Measurements from ENCODE around the gene SEMA3D. TPM values are rescaled to one million over a fixed set of nuclear protein-coding genes. Genes with fewer than 3 reads are reported as not detected.

SEMA3D gene
- total RNA-seq, 2 donors from 2014 or later, result not detected

DNA sequence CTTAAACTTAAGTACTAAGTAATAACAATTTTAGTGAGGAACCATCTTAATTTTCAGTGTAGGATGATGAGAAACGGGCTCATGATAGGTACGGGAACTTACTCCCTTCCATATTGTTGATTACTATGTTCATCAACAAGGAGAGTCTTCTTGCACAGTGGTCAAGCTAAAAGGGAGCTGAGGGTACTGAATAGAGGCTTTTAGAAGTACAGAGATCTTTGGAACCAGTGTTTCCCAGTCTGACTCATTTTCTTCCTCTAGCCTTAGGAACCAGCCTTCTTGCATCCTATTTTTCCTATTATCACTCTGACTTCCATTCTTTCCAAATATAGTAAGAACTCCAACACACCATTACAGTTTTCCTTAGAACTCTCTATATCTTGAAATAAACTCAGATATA, 17.6 kb upstream of the SEMA3D start:
- Mint-ChIP-seq H3K4me3 (no peak overlapping the region), H3K27me3 (no peaks in the 10 kb centered on the region), H3K4me1 (no peaks in the 10 kb centered on the region), H3K9me3 (peaks cover 13% of the 10 kb centered on the region), H3K27ac (no peak overlapping the region), H3K36me3 (ENCODE audit: low read depth) (no peaks in the 10 kb centered on the region)
- no peak for ATAC-seq (replicated peaks)

- Mint-ChIP-seq H3K36me3 (ENCODE audit: low read depth) (no peaks in the 10 kb centered on the region), H3K27me3 (no peaks in the 10 kb centered on the region), H3K4me1 (no peaks in the 10 kb centered on the region), H3K27ac (no peak overlapping the region), H3K4me3 (no peak overlapping the region), H3K9me3 (peaks cover 13% of the 10 kb centered on the region)
- ATAC-seq (replicated peaks), result no peak
These were observed 17.2 kb upstream of the SEMA3D start for GRCh38 chr7:85204061-85204460.

GRCh38 chr7:85201209-85201608, 14.4 kb upstream of the SEMA3D start:
- H3K4me1 Mint-ChIP-seq, result no peaks in the 10 kb centered on the region
- H3K9me3 Mint-ChIP-seq, result peaks cover 10% of the 10 kb centered on the region
- H3K4me3 Mint-ChIP-seq, result no peak overlapping the region
- no peak overlapping the region for H3K27ac Mint-ChIP-seq
- H3K27me3 Mint-ChIP-seq, result no peaks in the 10 kb centered on the region
- no peak for ATAC-seq (replicated peaks)
- no peaks in the 10 kb centered on the region for H3K36me3 Mint-ChIP-seq (ENCODE audit: low read depth)

GRCh38 chr7:85196696-85197095, 9.8 kb upstream of the SEMA3D start:
- no peaks in the 10 kb centered on the region for H3K4me1 Mint-ChIP-seq
- no peak for ATAC-seq (replicated peaks)

DNA sequence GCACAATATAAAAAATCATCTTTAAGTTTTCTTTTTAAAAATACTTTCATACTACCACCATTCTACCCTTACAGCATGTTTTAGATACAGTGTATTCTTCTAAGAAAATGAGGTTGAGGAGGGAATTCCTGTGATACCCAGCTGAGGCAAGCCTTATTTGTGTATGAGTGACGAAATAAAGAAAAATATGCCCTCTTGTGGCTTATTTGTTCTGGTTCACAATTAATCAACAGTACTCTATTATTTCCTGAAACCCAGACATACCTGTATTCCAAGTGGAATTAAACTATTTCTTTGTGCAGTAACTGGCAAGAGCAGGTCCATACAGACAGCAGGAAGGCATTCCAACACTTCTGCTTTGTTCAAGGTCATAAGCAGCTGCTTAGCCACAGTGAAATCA, 4.5 kb upstream of the SEMA3D start:
- H3K4me3 Mint-ChIP-seq, result no peak overlapping the region
- no peaks in the 10 kb centered on the region for H3K9me3 Mint-ChIP-seq
- no peaks in the 10 kb centered on the region for H3K36me3 Mint-ChIP-seq (ENCODE audit: low read depth)
- H3K27ac Mint-ChIP-seq, result no peak overlapping the region
- no peak for ATAC-seq (replicated peaks)
- H3K4me1 Mint-ChIP-seq, result no peaks in the 10 kb centered on the region
- H3K27me3 Mint-ChIP-seq, result no peaks in the 10 kb centered on the region

More at GRCh38 chr7:85196696-85197095, 9.8 kb upstream of the SEMA3D start:
- Mint-ChIP-seq H3K27ac (no peak overlapping the region), H3K27me3 (no peaks in the 10 kb centered on the region), H3K4me3 (no peak overlapping the region), H3K9me3 (peaks cover 5% of the 10 kb centered on the region), H3K36me3 (ENCODE audit: low read depth) (no peaks in the 10 kb centered on the region)

GRCh38 chr7:85186083-85186520, 754 bp downstream of the SEMA3D start:
- no peak overlapping the region for H3K27ac Mint-ChIP-seq
- no peak for ATAC-seq (replicated peaks)
- H3K36me3 Mint-ChIP-seq (ENCODE audit: low read depth), result no peaks in the 10 kb centered on the region
- H3K4me3 Mint-ChIP-seq, result no peak overlapping the region
- H3K9me3 Mint-ChIP-seq, result peaks cover 12% of the 10 kb centered on the region
- peaks cover 13% of the 10 kb centered on the region for H3K27me3 Mint-ChIP-seq
- no peaks in the 10 kb centered on the region for H3K4me1 Mint-ChIP-seq

DNA sequence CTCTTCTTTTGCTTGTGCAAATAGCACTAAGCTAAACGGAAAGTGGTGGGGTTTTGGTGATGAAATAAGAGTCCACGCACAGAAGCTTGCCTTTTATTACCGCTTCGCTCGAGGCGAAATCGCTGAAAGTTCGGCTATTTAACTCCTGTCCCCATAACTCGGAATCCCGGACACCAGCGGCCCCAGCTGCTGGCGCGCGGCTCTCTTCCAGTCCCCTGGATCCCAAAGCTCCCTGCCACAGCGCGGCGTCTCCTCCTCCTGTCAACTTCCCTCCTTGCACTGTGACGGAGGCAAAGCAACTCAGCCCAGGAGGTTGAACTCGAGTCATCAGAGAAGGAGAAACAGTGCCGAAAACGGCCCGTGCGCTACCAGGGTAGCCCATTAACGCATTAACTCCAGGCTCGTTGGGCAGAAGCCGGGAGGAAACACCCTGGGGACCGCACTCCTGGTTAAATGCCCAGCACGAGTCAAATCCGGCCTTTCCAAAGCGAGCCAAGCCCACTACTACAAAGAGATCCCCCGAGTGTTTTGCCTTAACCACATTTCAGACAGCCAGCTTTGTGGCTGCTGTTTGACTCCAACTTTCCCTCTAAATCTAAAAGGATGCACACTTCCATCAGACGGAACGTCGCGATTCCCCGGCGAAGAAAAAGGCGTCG, 1.3 kb downstream of the SEMA3D start:
- Mint-ChIP-seq H3K27me3 (peaks cover 13% of the 10 kb centered on the region), H3K9me3 (peaks cover 12% of the 10 kb centered on the region), H3K4me1 (no peaks in the 10 kb centered on the region), H3K27ac (no peak overlapping the region), H3K36me3 (ENCODE audit: low read depth) (no peaks in the 10 kb centered on the region), H3K4me3 (no peak overlapping the region)
- ATAC-seq (replicated peaks), result no peak

DNA sequence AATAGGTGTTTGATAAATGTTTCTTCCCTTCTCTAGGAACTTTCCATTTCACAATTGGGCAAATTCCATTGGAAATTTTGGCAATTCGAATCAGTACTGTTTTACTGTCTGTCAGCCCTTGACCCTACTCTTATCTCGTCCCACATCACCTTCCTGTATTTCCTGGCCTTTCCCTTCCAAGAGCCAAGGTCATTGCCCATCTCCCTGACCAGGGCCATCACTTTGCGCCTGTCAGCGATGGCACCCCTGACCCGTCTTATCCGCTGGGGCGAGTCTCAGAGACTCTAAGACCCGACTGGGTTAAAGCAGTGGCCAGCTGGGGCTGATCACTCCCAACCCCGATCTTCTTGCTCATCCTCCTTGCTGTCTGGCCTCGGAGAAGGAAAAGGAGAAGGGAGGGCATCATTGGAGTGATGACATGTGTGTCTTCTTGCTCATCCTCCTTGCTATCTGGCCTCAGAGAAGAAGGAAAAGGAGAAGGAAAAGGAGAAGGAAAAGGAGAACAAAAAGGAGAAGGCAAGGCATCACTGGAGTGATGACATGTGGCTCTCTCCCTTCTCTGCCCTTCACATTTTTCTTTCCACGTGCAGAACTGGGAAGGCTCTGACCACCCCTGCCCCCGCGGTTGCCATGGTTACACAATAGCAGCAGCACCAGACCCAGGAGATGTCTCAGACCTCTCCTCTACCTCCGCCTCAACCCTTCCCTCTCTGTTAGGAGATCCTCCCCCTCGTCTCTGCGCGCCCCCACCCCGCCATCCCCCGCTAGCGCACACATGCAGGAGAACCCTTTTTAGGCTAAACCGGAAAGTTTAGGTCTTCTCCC, 2.0 kb downstream of the SEMA3D start:
- no peaks in the 10 kb centered on the region for H3K4me1 Mint-ChIP-seq
- H3K9me3 Mint-ChIP-seq, result peaks cover 15% of the 10 kb centered on the region
- H3K36me3 Mint-ChIP-seq (ENCODE audit: low read depth), result no peaks in the 10 kb centered on the region
- no peak for ATAC-seq (replicated peaks)
- no peak overlapping the region for H3K4me3 Mint-ChIP-seq
- H3K27ac Mint-ChIP-seq, result no peak overlapping the region
- H3K27me3 Mint-ChIP-seq, result peaks cover 13% of the 10 kb centered on the region

DNA sequence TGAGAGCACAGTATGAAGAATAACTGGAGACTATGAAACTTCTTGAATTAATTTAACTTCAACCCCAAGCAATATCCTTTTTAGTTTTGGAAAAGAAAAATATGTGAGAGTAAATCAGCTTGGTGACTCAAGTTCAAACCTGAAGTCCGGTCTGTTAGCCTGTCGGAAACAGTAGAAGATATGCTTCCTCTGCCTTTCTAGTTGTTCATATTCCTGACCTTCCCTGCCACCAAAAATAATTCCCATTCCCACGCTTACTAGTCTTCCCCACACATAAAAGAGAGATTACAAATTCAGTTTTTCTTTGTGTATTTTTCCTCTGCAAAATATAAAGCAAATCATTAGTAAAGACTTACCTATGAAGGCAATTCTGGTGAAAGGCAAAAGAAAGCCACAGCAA, 3.6 kb downstream of the SEMA3D start:
- Mint-ChIP-seq H3K4me1 (no peaks in the 10 kb centered on the region), H3K4me3 (no peak overlapping the region), H3K27ac (no peak overlapping the region), H3K36me3 (ENCODE audit: low read depth) (no peaks in the 10 kb centered on the region), H3K9me3 (peaks cover 17% of the 10 kb centered on the region), H3K27me3 (peaks cover 13% of the 10 kb centered on the region)
- no peak for ATAC-seq (replicated peaks)

DNA sequence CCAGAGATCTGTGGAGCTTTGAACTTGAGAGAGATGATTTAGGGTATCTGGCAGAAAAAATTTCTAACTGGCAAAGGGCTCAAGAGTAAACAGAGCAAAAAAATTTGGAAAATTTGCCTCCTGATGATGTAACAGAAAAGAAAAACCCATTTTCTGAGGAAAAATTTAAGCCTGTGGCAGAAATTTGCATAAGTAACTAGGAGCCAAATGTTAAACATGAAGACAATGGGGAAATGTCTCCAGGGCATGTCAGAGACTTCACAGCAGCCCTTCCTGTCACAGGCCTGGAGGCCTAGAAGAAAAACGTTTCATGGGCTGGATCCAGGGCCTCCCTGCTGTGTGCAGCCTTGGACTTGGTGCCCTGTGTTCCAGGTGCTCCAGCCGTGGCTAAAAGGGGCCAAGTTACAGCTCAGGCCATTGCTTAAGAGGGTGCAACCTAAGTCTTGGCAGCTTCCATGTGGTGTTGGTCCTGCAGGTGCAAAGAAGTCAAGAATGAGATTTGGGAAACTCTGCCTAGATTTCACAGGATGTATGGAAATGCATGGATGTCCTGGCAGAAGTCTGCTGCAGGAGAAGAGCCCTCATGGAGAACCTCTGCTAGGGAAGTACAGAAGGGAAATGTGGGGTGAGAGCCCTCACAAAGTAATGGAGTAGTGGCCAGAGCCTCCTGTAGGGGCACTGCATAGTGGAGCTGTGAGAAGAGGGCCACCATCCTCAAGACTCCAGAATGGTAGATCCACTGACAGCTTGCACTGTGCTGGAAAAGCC, 8.1 kb downstream of the SEMA3D start:
- Mint-ChIP-seq H3K4me1 (no peaks in the 10 kb centered on the region), H3K27me3 (no peaks in the 10 kb centered on the region), H3K9me3 (peaks cover 19% of the 10 kb centered on the region), H3K27ac (no peak overlapping the region), H3K36me3 (ENCODE audit: low read depth) (no peaks in the 10 kb centered on the region), H3K4me3 (no peak overlapping the region)
- no peak for ATAC-seq (replicated peaks)

- Mint-ChIP-seq H3K27me3 (no peaks in the 10 kb centered on the region), H3K4me3 (no peak overlapping the region), H3K36me3 (ENCODE audit: low read depth) (no peaks in the 10 kb centered on the region), H3K4me1 (no peaks in the 10 kb centered on the region), H3K27ac (no peak overlapping the region), H3K9me3 (peaks cover 16% of the 10 kb centered on the region)
- no peak for ATAC-seq (replicated peaks)
These were observed 9.5 kb downstream of the SEMA3D start for GRCh38 chr7:85177316-85177715.

- Mint-ChIP-seq H3K4me1 (no peaks in the 10 kb centered on the region), H3K9me3 (peaks cover 16% of the 10 kb centered on the region), H3K4me3 (no peak overlapping the region), H3K36me3 (ENCODE audit: low read depth) (no peaks in the 10 kb centered on the region), H3K27me3 (no peaks in the 10 kb centered on the region), H3K27ac (no peak overlapping the region)
- ATAC-seq (replicated peaks), result no peak
These were observed 10.7 kb downstream of the SEMA3D start for GRCh38 chr7:85176197-85176596.

DNA sequence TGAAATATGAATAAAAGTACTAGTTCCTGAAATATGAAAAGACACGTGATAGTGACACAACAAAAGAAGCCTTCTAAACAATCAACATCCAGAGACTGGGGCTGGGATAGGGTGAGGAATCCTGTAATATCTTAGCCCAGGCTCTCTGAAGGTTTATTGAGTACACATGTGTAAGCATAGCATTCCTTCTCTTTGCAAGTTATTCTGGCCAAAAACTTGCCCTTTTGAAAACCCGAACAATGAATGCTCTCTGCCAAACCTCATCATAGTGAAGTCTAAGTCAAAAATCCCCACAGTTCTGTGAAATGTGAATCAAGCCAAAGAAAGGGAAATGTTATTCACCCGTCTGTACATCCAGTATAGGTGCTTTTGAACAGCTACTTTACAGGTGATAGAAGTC, 11.6 kb downstream of the SEMA3D start:
- Mint-ChIP-seq H3K9me3 (peaks cover 15% of the 10 kb centered on the region), H3K27ac (no peak overlapping the region), H3K36me3 (ENCODE audit: low read depth) (no peaks in the 10 kb centered on the region), H3K4me3 (no peak overlapping the region), H3K27me3 (no peaks in the 10 kb centered on the region), H3K4me1 (no peaks in the 10 kb centered on the region)
- no peak for ATAC-seq (replicated peaks)

GRCh38 chr7:85172530-85172941, 14.3 kb downstream of the SEMA3D start:
- no peak overlapping the region for H3K4me3 Mint-ChIP-seq

More at GRCh38 chr7:85172530-85172941, 14.3 kb downstream of the SEMA3D start:
- H3K27me3 Mint-ChIP-seq, result no peaks in the 10 kb centered on the region
- ATAC-seq (replicated peaks), result no peak
- H3K27ac Mint-ChIP-seq, result no peak overlapping the region
- no peaks in the 10 kb centered on the region for H3K4me1 Mint-ChIP-seq
- no peaks in the 10 kb centered on the region for H3K36me3 Mint-ChIP-seq (ENCODE audit: low read depth)
- peaks cover 7% of the 10 kb centered on the region for H3K9me3 Mint-ChIP-seq

Data from activated T-helper 17 cell treated with anti-CD3 and anti-CD28 coated beads, Interleukin-2, amount 50 U/mL, for 72 hours (primary cell).